ENCODE results near the gene ELOF1.
"Not testable (repeated sequence)": the region's sequence is repeated elsewhere in the genome, so short reads cannot be mapped to it uniquely, and the experiment has no call there.

Gene ELOF1

DNA sequence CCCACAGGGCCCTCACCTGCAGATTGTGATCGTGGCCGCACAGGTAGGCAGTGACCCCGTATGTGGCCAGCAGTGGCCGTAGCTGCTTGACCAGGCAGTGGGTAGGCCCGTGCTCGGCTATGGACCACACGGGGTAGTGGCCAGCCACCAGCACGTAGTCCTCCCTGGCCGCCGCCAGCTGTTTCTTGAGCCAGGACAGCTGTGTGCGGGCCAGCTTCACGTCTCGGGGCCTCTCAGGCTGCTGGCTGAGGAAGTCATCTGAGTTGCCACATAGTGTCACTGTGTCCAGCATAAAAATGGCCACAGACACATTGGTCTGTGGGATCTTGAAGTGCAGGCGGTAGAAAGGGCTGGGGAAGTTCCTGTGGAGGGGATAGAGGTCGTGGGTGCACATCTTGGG, 17.2 kb upstream of the ELOF1 start:
- Histone ChIP-seq H3K36me3 (no peaks in the 10 kb centered on the region), H3K27me3 (peaks cover 38% of the 10 kb centered on the region), H3K27ac (no peak overlapping the region), H3K9me3 (no peaks in the 10 kb centered on the region), H3K4me3 (ENCODE audit: low read depth in 1 of 2, low read length in 1 of 2) (no peak overlapping the region), H3K4me1 (ENCODE audit: control insufficient read depth in 1 of 2, insufficient read depth in 1 of 2, low read depth in 1 of 2, low read length in 1 of 2) (peaks cover 11 to 12% of the 10 kb centered on the region in 2 experiments)
- TF ChIP-seq CTCF (IDR thresholded peaks at IDR 0.05): no peak

- no peak for TF ChIP-seq CTCF (IDR thresholded peaks at IDR 0.05)
- Histone ChIP-seq H3K36me3 (no peaks in the 10 kb centered on the region), H3K27ac (no peak overlapping the region), H3K27me3 (peaks cover 27% of the 10 kb centered on the region), H3K9me3 (no peaks in the 10 kb centered on the region), H3K4me1 (ENCODE audit: control insufficient read depth in 1 of 2, insufficient read depth in 1 of 2, low read depth in 1 of 2, low read length in 1 of 2) (peaks cover 11 to 12% of the 10 kb centered on the region in 2 experiments), H3K4me3 (ENCODE audit: low read depth in 1 of 2, low read length in 1 of 2) (no peak overlapping the region)
Measured at GRCh38 chr19:11574689-11575088, 15.7 kb upstream of the ELOF1 start.

- H3K36me3 ChIP-seq; H3K27ac ChIP-seq; H3K9me3 ChIP-seq; H3K4me1 ChIP-seq (ENCODE audit: control insufficient read depth in 1 of 2, insufficient read depth in 1 of 2, low read depth in 1 of 2, low read length in 1 of 2); H3K4me3 ChIP-seq (ENCODE audit: low read depth in 1 of 2, low read length in 1 of 2): not testable (repeated sequence)
- peaks cover 18% of the 10 kb centered on the region for H3K27me3 ChIP-seq
Measured at GRCh38 chr19:11573763-11574162, 14.7 kb upstream of the ELOF1 start.

DNA sequence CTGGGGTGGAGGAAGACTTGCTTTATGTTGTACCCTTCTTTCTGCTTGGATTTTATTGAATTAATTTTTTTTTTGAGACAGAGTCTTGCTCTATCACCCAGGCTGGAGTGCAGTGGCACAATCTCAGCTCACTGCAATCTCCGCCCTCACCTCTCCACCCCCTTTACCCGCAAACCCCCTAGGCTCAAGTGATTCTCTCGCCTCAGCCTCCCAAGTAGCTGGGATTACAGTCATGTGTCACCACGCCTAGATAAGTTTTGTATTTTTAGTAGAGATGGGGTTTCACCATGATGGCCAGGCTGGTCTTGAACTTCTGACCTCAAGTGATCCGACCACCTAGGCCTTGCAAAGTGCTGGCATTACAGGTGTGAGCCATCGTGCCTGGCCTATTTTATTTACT, 14.3 kb upstream of the ELOF1 start:
- H3K36me3 ChIP-seq; H3K9me3 ChIP-seq; H3K4me3 ChIP-seq (ENCODE audit: low read depth in 1 of 2, low read length in 1 of 2); H3K4me1 ChIP-seq (ENCODE audit: control insufficient read depth in 1 of 2, insufficient read depth in 1 of 2, low read depth in 1 of 2, low read length in 1 of 2); H3K27ac ChIP-seq: not testable (repeated sequence)
- peaks cover 14% of the 10 kb centered on the region for H3K27me3 ChIP-seq

DNA sequence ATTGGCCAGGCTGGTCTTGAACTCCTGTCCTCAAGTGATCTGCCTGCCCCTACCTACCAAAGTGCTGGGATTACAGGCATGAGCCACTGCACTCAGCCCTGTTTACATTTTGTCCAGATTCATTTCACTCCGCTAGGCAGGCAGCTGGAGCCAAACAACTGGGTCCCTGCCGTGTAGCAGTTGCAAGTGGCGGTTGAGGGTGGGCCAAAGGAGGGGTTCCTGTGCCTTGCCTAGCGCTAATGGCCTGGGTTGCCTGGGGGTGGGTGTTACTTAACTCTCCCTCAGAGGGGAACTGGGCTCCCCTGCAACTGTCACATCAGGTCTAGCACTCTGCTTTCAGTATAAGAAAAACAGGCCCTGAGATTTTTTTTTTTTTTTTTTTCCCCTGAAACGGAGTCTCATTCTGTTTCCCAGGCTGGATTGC, 11.0 kb upstream of the ELOF1 start:
- Histone ChIP-seq H3K27me3 (no peaks in the 10 kb centered on the region), H3K36me3 (no peaks in the 10 kb centered on the region), H3K4me1 (ENCODE audit: control insufficient read depth in 1 of 2, insufficient read depth in 1 of 2, low read depth in 1 of 2, low read length in 1 of 2) (no peaks in the 10 kb centered on the region), H3K27ac (no peak overlapping the region), H3K4me3 (ENCODE audit: low read depth in 1 of 2, low read length in 1 of 2) (no peak overlapping the region), H3K9me3 (no peaks in the 10 kb centered on the region)
- no peak for TF ChIP-seq CTCF (IDR thresholded peaks at IDR 0.05)

- H3K27ac ChIP-seq: no peak overlapping the region
- H3K27me3 ChIP-seq: no peaks in the 10 kb centered on the region
- TF ChIP-seq CTCF (IDR thresholded peaks at IDR 0.05): no peak
- H3K9me3 ChIP-seq: no peaks in the 10 kb centered on the region
- H3K4me3 ChIP-seq (ENCODE audit: low read depth in 1 of 2, low read length in 1 of 2): no peak overlapping the region
- no peaks in the 10 kb centered on the region for H3K4me1 ChIP-seq (ENCODE audit: control insufficient read depth in 1 of 2, insufficient read depth in 1 of 2, low read depth in 1 of 2, low read length in 1 of 2)
- H3K36me3 ChIP-seq: no peaks in the 10 kb centered on the region
Measured at GRCh38 chr19:11566164-11566563, 7.1 kb upstream of the ELOF1 start.

GRCh38 chr19:11565649-11565980, 6.6 kb upstream of the ELOF1 start:
- not testable (repeated sequence) for H3K36me3 ChIP-seq; H3K9me3 ChIP-seq; H3K27ac ChIP-seq; H3K4me1 ChIP-seq (ENCODE audit: control insufficient read depth in 1 of 2, insufficient read depth in 1 of 2, low read depth in 1 of 2, low read length in 1 of 2); H3K4me3 ChIP-seq (ENCODE audit: low read depth in 1 of 2, low read length in 1 of 2); H3K27me3 ChIP-seq

DNA sequence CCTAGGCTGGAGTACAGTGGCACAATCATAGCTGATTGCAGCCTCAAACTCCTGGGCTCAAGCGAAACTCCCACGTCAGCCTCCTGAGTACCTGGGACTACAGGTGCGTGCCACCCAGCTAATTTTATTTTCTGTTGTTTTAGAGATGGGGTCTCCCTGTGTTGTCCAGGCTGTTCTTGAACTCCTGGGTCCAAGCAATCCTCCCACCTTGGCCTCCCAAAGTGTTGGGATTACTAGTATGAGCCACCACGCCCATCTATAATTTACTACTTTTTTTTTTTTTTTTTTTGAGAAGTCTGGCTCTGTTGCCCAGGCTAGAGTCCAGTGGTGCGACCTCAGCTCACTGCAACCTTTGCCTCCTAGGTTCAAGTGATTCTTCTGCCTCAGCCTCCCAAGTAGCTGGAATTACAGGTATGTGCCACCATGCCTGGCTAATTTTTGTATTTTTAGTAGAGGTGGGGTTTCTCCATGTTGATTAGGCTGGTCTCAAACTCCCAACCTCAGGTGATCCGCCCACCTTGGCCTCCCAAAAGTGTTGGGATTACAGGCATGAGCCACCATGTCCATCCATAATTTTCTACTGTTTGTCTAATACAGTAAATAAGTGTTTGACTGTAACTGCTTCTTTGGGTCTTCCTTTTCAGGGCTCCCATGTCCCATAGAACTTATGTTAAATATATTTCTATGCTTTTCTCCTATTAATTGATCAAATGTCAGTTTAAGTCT, 5.2 kb upstream of the ELOF1 start:
- not testable (repeated sequence) for H3K9me3 ChIP-seq; H3K36me3 ChIP-seq; H3K4me3 ChIP-seq (ENCODE audit: low read depth in 1 of 2, low read length in 1 of 2); H3K27ac ChIP-seq; H3K27me3 ChIP-seq
- peaks cover 13 to 15% of the 10 kb centered on the region in 2 experiments for H3K4me1 ChIP-seq (ENCODE audit: control insufficient read depth in 1 of 2, insufficient read depth in 1 of 2, low read depth in 1 of 2, low read length in 1 of 2)
